Activated T-helper 1 cell treated with Interleukin-2 at 50 U/mL for 16 hours (primary cell): Measurements from ENCODE around the gene BRI3BP.
"Not testable (repeated sequence)": the region's sequence is repeated elsewhere in the genome, so short reads cannot be mapped to it uniquely, and the experiment has no call there.

Experiments used
- DNase-seq: peaks from one replicate; pipeline ENCODE4 v3.0.0-alpha.2; 2020; ENCODE audit warnings: low read depth

BRI3BP gene

DNA sequence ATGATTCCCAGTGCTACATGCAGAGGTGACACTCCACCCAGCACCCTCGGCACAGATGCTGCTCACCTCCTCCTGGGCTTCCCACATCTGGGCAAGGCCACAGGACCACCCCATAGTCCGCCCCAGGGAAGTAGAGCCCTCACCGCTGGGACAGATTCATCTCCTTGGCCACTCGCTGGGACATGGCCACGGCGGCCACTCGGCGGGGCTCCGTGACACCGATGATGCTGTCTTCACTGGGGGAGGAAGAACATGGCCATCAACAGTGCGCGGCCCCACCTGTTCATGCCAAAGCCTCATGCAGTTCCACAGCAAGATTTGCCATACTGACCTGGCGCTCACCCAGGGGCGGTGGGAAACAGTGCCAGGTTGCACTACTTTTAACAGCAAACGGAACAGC, 18.2 kb upstream of the BRI3BP start:
- DNase-seq: no peak

DNA sequence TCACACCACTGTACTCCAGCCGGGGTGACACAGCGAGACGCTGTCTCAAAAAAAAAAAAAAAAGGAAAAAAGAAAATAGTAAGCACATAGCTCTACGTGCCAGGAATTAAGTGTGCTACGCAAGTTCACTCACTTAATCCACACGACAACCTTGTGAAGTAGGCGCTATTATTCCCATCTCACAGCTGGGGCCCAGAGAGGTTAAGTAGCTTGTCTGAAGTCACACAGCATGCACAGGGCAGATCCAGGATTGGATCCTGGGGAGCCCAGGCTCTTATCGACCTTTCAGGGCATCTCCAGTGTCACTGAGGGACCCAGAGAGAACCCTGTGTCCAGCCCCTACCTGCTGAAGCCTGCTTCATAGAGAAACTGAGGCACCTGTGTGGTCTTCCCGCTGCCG, 16.4 kb upstream of the BRI3BP start:
- no peak for DNase-seq

DNA sequence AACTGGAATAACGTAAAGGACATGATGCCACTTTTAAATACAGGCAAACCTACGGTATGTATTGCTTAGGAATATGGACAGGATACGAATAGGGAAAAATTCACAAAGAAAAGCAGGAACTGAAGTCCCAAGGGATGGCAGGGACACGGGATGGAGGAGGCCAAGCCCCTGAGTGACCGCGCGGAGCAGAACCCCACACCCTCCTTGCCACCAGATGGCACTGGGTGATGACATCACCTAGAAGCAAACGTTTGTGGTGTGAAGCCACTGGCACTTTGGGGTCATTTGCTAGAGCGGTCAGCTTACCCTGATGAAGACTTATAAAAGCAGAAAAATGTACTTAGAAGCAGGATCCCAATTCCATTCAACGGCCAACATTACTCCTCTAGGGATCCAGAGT, 13.9 kb upstream of the BRI3BP start:
- no peak for DNase-seq

DNA sequence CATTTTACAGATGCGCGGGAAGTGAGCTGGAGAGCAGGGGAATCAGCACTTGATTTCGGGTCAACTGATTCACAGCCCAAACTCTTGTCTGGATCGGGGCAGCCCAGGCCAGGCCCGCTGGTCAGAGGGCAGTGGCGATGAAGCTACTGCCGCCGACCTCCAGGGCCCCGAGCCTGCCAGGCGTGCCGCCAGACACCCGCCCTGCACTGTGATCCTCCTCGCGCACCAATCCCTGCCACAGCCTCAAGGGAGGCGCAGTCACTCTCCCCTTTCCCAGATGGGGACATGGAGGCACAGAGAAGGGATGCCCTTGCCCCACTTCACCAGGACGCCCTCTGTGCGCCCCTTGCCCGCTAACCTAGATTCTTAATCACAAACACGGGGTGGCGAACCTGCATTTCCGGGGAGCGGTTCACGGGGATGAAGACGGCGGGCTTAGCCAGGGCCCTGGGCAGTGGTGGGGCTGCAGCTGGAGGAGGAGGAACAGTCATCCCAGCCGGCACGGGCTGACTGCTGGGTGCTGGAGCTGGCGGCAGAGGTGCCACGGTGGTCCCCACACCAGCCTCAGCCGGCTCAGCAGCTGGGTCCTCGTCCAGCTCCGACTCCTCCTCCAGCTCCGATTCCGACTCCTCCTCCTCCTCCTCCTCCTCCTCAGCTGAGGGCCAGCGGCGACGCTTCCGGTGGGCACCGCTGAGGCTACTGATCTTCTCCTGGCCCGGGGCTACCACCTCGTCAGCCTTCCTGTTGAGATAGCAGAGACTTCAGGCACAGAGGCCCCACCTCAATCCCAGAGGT, 13.2 kb upstream of the BRI3BP start:
- no peak for DNase-seq

DNA sequence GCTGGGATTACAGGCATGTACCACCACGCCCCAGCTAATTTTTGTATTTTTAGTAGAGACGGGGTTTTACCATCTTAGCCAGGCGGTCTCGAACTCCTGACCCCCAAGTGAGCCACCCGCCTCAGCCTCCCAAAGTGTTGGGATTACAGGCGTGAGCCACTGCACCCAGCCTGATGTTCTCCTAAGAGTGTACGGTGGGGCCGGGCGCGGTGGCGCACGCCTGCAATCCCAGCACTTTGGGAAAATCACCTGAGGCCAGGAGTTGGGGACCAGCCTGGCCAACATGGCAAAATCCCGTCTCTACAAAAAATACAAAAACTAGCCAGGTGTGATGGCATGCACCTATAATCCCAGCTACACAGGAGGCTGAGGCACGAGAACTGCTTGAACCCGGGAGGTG, 6.6 kb upstream of the BRI3BP start:
- DNase-seq: not testable (repeated sequence)

DNA sequence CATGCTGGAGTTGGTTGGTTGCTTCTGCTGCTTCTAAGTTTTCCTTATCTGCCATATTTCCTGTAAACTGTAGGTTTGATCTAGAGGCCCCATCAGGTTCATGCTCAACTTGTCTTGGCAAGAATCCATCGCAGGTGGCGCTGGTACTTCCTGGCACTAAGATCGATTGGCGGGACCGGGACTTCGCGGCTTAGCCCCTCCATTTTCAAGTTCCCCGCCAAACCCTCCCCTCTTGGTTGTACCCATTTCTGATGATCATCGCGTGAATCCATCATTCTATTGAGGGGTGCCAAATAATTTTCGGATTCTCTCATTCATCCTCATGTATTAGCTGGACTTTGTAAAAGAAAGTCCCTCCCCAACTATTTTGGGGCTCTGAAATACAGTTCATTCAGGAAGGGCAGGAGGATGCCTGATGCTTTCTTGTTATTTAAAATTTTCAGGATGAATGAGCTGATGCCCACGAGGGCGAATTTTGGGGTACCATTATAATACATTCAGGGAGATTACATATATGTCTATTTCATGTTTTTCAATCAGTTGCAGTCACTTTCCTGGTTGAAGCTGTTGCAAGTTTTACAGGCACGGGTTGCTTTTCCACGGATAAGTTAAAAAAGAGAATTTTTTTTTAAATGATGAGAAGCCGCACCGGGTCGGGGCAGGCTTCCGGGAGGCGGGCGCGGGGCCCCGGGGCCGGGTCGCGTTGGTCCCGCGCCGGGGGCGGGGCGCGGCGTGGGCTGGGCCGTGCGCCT, 395 bp upstream of the BRI3BP start:
- DNase-seq: peak; percentile 67

DNA sequence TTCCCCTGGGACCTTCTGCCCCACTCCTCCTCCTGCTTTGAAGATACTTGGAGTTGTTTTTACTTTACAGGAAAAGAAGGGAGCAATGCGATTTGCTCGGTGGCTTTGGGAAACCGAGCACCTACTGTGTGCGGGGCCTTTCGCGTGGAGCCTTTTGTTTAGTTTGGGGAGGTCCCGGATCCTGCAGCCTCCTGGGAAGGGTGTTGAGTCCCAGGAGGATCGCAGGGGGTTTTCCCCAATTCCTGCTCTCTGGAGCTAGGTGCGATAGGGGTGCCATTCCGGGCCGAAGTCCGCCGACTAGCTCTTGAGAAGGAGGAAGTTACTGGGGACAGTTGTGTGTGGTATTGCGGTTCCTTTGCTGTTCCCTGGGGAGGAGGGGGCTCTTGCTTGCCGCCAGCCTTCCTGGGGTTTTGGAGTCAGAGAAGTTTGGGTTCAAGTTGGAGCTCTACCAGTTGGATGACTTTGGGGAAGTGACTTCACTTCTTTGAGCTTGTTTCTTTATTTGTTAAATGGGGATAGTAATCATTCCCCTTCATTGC, 1.1 kb downstream of the BRI3BP start:
- no peak for DNase-seq

DNA sequence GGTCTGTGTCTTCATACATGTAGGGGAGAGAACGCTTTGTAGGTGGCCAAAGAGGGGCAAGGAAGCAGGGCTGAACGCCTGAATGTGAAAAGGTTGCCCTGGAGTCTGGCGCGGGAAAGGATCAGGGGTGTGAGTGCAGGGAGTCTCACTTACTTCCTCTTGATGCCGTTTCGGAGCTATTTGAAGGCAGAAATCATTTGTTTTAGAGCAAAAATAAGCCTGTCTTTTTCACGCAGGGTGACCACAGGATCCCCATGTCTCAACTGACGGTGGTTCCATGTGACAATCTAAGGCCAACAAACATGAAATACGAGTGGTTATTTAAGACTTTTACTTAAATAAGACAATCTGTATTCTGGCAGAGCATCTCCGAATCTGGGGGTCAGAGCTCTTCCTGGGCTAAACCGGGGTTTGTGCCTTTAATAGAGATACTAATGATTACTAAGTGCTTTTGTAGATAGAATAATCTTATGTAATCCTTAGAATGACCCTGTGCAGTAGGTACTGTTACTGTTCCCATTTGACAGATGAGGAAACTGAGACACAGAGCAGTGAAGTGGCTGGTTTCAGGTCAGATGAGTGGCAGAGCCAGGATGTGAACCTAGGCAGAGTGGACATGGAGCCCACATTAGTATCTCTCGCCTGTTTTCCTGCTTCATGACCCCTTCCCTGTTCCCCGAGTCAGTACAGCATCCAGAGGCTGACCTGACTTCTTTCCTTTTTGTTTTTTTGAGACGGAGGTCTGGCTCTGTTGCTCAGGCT, 1.9 kb downstream of the BRI3BP start:
- DNase-seq: no peak

DNA sequence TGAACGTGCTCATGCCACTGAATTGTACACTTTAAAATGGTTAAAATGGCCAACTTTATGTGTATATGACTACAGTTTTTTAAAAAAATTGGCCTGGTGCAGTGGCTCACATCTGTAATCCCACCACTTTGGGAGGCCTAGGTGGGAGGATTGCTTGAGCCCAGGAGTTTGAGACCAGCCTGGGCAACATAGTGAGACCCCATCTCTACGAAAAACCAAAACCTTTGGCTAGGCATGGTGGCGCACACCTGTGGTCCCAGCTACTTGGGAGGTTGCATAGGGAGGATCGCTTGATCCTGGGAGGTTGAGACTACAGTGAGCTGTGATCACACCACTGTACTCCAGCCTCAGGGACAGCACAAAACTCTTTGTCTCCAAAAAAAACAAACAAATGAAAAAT, 5.3 kb downstream of the BRI3BP start:
- no peak for DNase-seq

DNA sequence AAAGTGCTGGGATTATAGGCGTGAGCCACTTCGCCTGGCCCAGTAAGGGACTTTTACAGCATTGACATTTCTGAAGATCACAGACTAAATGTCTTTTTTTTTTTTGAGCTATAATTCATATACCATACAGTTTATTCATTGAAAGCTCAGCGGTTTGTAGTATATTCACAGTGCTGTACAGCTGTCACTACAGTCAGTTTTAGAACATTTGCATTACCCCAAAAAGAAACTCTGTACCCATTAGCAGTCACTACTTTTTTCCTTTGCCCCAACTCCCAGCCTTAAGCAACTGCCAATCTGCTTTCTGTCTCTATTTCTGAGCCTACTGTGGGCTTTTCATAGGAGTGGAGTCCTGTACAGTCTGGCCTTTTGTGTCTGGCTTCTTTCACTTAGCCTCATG, 8.2 kb downstream of the BRI3BP start:
- no peak for DNase-seq

DNA sequence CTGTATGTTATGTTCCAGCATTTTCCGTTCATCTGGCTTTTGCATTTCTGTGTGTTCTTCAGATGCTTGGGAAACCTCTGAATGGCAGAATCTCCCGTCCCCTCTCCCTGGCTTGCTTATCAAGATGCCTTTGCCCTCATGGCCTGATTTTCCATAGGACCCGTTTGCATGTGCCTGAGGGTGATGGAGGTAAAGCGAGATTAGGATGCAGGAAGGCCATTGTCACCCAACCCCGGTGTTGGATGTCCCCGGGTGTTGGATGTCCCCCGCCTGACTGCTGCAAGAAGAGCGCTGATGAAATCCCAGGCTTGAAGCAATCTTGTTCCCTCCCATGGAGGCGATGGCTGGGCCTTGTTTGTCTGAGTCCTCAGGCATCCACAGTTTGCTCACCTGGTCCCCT, 9.6 kb downstream of the BRI3BP start:
- DNase-seq: no peak

DNA sequence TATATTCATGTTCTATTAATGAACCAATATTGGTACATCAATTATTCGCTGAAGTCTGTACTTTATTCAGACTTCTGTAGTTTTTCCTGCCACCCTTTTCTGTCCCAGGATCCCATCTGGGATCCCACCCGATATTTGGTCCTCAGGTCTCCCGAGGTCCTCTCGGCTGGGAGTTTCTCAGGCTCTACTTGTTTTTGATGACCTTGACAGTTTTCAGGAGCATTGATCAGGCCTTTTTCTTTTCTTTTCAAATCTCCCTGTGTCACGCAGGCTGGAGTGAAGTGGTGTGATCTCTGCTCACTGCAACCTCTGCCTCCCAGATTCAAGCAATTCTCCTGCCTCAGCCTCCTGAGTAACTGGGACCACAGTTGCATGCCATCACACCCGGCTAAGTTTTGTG, 11.2 kb downstream of the BRI3BP start:
- DNase-seq: no peak

DNA sequence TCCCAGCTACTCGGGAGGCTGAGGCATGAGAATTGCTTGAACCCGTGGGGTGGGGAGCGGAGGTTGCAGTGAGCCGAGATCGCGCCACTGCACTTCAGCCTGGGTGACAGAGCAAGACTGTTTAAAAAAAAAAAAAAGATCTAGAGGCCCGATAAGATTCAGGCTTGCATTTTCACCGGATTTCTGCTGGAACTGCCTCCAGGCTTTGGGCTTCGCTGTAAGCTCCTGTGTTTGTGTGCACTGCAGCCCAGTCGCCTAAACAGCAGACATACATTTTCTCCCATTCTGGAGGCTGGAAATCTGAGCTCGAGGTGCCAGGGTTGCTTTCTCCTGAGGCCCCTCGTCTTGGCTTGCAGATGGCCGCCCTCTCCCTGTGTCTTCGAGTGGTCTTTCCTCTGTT, 12.2 kb downstream of the BRI3BP start:
- DNase-seq: no peak

DNA sequence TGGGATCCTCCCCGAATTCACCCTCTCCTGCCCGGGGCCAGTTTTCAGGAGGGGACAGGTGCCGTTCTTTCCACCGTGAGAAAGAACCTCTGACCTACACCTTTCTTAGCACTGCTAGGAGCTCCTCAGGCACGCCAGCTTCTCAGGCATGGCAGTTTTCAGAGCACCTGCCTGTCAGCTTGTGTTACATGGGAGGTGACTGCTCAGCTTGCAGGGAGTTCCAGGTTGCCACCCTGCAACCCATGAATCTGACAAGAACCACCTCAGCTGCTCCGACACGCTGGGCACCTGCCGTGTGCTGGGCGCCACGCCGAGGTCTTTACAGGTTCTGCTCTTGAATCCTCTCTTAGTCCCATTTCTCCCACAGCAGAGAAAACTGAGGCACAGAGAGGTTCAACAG, 12.9 kb downstream of the BRI3BP start:
- no peak for DNase-seq

DNA sequence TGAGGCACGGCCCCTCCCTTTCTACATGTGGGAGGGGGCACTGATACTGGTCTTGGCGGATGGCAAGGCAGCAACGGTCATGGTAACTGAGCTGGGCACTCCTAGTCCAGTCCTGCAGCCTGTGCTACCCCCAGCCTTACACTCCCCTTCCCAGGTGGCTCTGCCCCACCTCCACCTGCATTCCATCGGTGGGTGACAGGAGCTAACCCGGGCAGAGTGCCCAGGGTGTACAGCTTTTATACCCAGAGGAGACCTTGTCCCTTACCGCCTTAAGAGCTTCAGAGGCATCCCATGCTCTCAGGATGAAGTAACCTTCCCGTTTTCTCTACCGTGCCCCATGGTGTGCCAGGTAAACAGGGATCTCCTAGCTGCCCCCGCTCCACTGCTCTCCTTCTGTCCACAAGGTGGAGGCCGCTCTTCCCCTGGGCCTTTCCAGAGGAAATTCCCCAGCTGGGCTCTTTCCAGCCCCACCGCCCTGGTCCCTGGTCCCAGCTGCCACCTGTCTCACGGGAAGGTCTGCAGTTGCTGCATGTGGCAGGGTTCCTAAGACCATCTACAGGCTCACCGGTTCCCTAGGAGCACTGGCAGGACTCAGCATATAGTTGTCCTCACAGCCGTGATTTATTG, 20.5 kb downstream of the BRI3BP start:
- DNase-seq: no peak

DNA sequence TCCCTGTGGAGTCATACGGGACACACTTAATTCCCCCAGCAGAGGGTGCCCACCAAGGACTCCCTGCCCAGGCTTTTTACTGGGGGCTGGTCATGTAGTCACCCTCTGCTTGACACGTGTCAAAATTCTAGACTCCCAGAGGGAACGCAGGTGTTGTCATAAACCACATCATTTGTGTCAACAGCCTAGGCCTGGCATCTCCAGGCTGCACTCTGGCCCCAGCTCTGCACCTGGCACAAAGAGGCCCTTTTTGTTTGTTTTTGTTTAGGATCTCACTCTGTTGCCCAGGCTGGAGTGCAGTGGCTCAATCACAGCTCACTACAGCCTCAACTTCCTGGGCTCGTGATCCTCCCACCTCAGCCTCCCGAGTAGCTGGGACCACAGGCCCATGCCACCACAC, 21.1 kb downstream of the BRI3BP start:
- DNase-seq: no peak

DNA sequence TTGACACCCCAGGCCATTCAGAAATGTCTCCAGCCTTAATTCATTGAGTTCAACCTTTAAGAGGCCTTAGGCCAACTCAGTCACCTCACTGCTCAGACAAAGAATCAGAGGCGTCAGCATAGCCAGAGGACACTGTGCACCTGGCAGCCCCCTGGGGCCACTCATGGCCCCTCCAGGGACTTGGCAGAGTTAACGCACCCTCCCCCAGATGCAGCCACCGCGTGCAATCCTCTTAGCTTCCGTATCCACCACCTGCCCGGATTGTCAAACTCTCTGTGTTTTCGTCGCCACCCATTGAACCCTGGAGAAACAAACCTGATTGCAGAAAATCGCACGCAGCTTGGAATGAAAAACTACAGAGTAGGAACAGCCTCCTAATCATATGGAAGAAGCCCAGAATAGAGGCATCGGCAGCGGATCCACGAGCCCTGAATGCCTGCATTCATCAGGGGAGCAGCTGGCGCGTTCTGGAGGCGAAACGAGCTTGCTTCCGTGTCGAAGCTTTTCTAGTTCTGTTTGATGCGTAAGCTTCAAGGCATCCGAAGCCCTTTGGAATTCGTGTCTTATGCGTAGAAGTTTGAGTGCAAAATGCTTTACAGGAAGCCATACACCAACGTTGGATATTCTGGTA, 22.4 kb downstream of the BRI3BP start:
- no peak for DNase-seq

DNA sequence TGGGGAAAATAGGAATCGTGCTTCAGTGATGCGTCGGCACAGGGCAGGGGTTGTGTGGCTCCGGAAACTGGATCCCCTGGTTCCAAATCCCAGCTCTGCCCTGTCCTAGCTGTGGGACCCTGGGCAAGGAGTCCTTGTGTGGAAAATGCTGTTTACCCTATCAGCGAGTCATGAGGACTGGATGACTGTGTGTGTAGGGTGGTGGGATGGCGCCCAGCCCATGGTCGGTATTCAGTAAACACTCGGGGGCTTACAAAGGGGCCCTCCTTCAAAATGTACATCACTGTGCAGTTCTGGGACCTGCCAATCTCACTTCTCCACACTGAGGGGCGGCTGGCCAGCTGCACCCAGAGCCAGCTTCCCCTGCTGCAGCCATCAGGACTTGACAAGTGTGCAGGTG, 24.4 kb downstream of the BRI3BP start:
- no peak for DNase-seq

DNA sequence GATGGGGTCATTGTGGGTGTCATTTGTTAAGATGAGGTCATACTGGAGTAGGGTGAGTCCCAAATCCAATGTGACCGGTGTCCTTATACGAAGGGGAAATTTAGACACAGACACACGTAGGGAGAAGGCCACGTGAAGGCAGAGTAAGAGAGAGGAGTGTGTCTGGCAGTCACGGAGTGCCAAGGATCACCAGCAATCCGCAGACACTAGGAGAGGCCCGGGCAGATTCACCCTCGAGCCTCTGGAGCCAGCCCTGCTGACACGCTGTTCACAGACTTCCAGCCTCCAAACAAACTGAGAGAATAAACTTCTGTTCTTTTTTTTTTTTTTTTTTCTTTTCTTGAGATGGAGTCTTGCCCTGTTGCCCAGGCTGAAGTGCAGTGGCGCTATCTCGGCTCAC, 24.9 kb downstream of the BRI3BP start:
- DNase-seq: no peak

DNA sequence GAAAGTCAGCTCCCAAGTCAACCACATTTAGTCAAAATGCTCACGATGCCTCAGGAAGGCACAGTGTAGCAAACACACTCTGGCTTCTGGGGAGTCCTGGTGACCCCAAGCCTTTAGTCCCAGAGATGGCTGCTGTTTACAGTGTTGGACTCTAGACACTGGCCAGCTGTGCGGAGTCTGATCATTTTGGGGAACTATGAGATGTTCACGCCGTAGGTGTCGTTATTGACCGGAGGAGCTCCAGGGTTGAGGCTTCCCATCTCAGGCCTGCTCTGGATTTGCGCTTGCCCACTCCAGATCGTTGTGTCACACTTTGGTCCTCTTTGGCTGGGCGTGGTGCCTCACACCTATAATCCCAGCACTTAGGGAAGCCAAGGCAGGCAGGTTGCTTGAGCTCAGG, 27.7 kb downstream of the BRI3BP start:
- DNase-seq: no peak

DNA sequence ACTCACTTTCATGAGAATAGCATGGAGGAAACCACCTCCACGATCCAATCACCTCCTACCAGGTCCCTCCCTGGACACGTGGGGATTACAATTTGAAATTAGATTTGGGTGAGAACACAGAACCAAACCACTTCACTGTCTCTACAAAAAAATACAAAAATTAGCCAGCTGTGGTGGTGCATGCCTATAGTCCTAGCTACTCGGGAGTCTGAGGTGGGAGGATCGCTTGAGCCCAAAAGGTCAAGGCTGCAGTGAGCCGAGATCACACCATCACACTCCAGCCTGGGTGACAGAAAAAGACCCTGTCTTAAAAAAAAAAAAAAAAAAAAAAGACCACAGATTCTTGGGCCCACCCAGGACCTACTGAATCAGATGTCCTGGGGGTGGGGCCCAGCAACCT, 28.3 kb downstream of the BRI3BP start:
- DNase-seq: no peak

DNA sequence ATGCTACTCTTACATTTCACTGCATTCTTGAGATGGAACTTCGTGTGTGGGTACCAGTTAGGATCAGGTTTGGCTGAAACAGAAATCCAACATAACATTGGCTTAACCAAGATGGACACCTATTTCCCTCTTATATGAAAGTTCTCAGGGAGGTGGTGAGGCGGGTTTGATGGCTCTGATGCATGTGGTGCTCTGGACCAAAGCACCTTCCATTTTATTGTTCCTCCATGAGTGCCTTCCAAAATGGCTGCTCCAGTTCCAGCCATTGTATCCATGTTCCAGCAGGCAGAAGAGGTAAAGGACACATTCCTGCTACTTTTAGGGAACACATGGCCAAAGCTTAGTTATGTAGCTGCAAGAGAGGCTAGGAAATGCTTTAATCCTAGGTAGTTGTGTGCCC, 29.6 kb downstream of the BRI3BP start:
- DNase-seq: no peak
